SH-SY5Y (cell line): ENCODE measurements around the gene ZNF418.

Experiments
- GATA2 ChIP-seq: IDR thresholded peaks from 2 replicates; pipeline ENCODE4 v1.6.1; 2011; ENCODE audit warnings: mild to moderate bottlenecking, low read depth, low read length
- GATA3 ChIP-seq: IDR thresholded peaks from 2 replicates; pipeline ENCODE4 v1.6.1; 2011; ENCODE audit warnings: low read depth, mild to moderate bottlenecking, low read length, moderate library complexity

DNA sequence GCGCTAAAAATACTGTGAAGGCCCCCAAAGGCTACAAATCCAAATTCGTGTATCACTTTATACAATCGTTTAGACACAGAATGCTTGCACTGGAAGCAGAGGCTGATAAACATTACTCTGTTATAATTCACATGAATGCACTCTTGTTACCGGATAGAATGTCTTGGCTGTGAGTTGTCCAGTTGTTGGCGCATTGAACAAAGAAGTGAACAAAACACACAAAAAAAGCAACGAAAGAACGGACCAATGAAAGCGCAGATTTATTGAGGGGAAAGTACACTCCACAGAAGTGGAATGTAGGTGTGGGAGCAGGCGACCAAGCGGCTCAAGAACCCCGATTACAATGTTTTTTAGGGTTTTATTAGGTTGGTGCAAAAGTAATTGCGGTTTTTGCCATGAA lies 529 bp upstream of the ZNF418 start:
- TF ChIP-seq GATA2, result no peak
- TF ChIP-seq GATA3, result no peak
